AG10803 (cell line): Measurements from ENCODE around the gene LRCH1.

Source experiments
- DNase-seq: peaks from one replicate; pipeline ENCODE4 v3.0.0; 2010; ENCODE audit warnings: low read depth
- H3K4me3 ChIP-seq: 2 replicates; pipeline ENCODE4 v1.5.1; 2011; ENCODE audit warnings: mild to moderate bottlenecking, low read length, control low read depth
- TF ChIP-seq, protein P1 (sequence below): conservative IDR thresholded peaks from 2 replicates; pipeline ENCODE4 v1.5.1; 2011; ENCODE audit warnings: mild to moderate bottlenecking, low read length, control low read depth, inconsistent platforms

The LRCH1 gene

DNA sequence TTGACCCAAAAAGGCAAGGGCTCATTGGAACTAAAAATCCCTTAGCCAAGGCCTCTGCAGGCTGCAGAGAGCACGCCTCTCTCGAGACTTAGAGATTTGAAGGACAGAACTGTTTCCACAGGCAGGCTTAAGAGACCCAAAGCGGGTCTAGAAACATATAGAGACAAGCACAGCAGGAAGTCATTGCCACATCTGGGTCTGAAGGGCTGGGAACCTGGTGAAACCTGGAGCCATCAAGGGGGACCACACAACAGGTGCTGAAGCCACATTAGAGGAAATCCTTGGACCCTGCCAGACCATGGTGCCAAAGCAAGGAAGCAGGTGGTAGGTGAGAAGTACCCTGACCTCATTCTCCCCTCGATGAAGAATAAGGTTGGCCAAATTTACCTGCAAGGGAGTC is 33.8 kb upstream of the LRCH1 start:
- DNase-seq, result no peak
- no peak overlapping the region for H3K4me3 ChIP-seq
- TF ChIP-seq, protein P1, sequence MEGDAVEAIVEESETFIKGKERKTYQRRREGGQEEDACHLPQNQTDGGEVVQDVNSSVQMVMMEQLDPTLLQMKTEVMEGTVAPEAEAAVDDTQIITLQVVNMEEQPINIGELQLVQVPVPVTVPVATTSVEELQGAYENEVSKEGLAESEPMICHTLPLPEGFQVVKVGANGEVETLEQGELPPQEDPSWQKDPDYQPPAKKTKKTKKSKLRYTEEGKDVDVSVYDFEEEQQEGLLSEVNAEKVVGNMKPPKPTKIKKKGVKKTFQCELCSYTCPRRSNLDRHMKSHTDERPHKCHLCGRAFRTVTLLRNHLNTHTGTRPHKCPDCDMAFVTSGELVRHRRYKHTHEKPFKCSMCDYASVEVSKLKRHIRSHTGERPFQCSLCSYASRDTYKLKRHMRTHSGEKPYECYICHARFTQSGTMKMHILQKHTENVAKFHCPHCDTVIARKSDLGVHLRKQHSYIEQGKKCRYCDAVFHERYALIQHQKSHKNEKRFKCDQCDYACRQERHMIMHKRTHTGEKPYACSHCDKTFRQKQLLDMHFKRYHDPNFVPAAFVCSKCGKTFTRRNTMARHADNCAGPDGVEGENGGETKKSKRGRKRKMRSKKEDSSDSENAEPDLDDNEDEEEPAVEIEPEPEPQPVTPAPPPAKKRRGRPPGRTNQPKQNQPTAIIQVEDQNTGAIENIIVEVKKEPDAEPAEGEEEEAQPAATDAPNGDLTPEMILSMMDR, result no peak

DNA sequence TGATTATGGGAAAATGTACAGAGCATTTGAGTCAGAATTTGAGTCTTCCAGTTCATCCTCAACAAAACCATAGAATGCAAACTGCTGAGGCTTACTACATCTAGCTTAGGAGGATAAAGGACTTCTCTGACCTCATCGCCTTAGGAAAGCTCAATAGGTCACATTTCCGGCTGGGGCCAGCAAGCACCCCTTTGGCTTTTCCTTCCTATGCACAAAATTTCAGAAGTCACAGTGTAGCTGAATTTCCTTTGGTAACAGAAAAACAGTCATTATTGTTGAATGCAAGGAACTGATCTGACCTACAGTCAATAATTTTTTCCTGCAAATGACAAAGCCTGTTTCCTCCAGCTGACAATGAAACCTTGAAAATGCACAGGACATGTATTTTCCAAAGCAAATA is 32.8 kb upstream of the LRCH1 start:
- no peak for DNase-seq
- H3K4me3 ChIP-seq, result no peak overlapping the region
- TF ChIP-seq, protein P1, result no peak

DNA sequence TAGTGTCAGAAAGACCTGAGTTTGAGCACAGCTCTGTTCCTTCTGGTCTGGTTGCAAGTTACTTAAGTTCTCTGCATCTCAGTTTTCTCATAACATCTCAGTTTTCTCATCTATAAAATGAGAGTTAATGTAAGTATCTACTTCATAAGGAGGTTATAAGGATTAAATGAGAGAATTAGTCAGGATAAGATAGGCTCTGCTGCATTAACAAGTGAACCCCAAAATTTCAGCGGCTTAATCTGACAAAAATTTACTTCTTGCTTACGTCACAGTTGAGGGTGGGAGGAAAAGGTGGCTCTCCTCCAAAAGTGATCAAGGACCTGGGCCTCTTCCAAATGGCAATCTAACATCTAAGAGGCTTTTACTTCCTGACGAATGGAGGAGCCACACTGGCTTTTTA is 31.5 kb upstream of the LRCH1 start:
- no peak overlapping the region for H3K4me3 ChIP-seq
- TF ChIP-seq, protein P1, result no peak
- DNase-seq, result no peak

DNA sequence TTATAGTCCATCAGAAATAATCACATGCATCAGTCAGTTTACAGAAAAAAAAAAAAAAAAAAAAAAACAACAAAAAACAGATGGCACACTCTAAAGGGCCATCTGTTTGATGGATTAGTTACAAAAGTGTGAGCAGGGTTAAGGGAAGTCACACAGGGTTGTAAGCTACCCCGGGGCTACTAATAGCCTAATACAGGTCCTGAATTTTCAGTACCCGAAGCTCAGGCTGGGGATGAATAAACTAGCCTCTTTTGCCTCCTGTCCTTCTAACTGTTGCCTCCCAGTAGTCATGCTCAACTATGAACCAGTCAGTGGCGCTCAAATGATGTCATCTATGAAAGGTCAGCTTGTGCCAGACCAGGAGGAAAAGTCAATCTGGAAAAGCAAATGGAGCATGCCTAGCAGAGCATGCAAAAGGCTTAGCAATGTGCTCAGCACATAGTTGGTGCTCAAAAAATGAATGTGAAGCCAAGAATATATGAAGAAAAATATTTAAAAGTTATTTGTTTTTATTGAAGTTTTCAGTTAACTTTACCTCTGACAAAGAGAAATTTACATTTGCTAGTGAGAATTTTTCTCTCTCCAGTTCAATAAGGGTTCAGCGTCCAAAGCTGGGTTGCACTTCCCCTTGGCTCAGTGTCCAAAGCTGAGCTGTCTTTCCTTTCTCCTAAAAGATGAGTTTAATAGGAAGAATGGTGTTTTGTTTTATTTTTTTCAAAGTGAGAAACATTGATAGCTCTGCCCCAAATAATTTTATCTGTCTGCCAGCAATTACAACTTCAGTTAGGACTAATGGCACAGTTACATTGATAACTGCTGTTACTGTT is 30.8 kb upstream of the LRCH1 start:
- DNase-seq, result no peak
- TF ChIP-seq, protein P1, result no peak
- H3K4me3 ChIP-seq, result no peak overlapping the region

DNA sequence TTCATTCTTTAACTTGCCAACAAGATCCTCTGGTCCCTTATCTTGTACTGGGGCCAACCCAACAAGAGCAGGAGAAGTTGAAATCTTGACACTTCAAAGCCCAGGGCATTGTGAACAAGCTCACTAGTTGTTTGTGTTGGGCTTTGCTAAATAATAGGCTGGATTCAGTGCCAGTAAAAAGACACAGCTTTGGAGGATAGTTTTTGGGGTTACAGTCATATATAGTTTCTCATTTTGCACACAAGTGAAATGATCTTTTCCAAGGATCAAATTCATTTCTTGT is 30.3 kb upstream of the LRCH1 start:
- TF ChIP-seq, protein P1, result no peak
- DNase-seq, result no peak
- no peak overlapping the region for H3K4me3 ChIP-seq

DNA sequence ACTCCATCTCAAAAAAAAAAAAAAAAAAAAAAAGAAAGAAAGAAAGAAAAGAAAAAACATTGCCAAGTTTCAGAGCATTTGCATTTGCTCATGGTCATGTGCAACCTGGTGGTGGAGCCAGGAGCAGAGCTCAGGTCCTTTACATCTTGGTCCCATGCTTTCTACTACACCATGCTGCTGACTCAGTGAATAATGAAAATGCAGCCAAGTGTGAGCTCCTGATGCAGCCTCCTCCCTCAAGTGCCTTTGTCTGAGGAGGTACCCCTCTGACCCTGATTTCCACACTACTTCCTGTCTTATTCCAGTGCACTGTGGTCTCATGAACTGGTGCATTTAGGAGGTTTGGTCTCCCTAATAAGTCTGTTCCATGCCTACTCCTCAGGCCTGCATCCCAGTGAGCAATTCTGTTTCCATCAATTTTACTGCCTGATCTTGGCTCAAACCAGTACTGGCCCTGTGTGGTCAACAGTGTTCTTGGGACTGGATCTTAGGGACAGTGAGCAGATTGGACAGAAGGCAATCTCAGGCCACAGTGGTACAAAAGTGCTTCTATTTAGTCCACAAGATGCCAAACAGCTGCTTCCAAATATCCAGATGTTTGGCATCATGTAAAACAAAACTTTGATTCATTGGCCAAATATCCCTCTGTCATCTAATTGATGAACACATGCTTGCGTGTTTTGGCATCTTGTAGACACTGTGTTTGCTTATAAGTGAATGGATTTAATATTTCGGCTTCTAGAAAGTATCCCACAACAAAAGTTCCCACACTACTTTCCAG is 28.8 kb upstream of the LRCH1 start:
- no peak overlapping the region for H3K4me3 ChIP-seq
- TF ChIP-seq, protein P1, result no peak
- peak; percentile 25 for DNase-seq
